Measurements from ENCODE around the gene FBXL16.
A peak's percentile ranks its signal among the peaks of the same experiment; 100 is the strongest.

Gene FBXL16

GRCh38 chr16:734981-735881 lies 29.6 kb upstream of the FBXL16 start:
- DNase-seq: no peak

- no peak for DNase-seq
These were observed 28.8 kb upstream of the FBXL16 start for GRCh38 chr16:734208-734980.

- DNase-seq: no peak
These were observed 28.0 kb upstream of the FBXL16 start for GRCh38 chr16:733382-734207.

- no peak for DNase-seq
These were observed 27.3 kb upstream of the FBXL16 start for GRCh38 chr16:732936-733335.

GRCh38 chr16:732332-732731 lies 26.7 kb upstream of the FBXL16 start:
- DNase-seq: no peak

- DNase-seq: no peak
These were observed 25.3 kb upstream of the FBXL16 start for GRCh38 chr16:730666-731509.

- no peak for DNase-seq
These were observed 24.4 kb upstream of the FBXL16 start for GRCh38 chr16:729768-730665.

- DNase-seq: no peak
These were observed 23.5 kb upstream of the FBXL16 start for GRCh38 chr16:728890-729744.

GRCh38 chr16:728131-728889 lies 22.7 kb upstream of the FBXL16 start:
- peak in 1 of 2 experiments; percentile 48 for DNase-seq

GRCh38 chr16:727291-727977 lies 21.8 kb upstream of the FBXL16 start:
- no peak for DNase-seq

- no peak for DNase-seq
These were observed 21.1 kb upstream of the FBXL16 start, which contains the start of the genes CCDC78 and HAGHL for GRCh38 chr16:726438-727290. Gene CCDC78, minus strand, starts transcription at chr16:726443. Its CDS starts 76 bp downstream, at chr16:726367. Gene HAGHL, plus strand, starts transcription at chr16:727106. Its CDS starts 404 bp downstream, at chr16:727510.

GRCh38 chr16:726188-726437 lies 20.5 kb upstream of the FBXL16 start:
- no peak for DNase-seq

GRCh38 chr16:725463-726187 lies 20.0 kb upstream of the FBXL16 start:
- DNase-seq: no peak

- no peak for DNase-seq
These were observed 19.4 kb upstream of the FBXL16 start for GRCh38 chr16:725041-725376.

GRCh38 chr16:724188-725040 lies 18.8 kb upstream of the FBXL16 start:
- no peak for DNase-seq

- DNase-seq: no peak
These were observed 18.1 kb upstream of the FBXL16 start for GRCh38 chr16:723695-724094.
